ENCODE results near the gene PRRT4.

Gene PRRT4

DNA sequence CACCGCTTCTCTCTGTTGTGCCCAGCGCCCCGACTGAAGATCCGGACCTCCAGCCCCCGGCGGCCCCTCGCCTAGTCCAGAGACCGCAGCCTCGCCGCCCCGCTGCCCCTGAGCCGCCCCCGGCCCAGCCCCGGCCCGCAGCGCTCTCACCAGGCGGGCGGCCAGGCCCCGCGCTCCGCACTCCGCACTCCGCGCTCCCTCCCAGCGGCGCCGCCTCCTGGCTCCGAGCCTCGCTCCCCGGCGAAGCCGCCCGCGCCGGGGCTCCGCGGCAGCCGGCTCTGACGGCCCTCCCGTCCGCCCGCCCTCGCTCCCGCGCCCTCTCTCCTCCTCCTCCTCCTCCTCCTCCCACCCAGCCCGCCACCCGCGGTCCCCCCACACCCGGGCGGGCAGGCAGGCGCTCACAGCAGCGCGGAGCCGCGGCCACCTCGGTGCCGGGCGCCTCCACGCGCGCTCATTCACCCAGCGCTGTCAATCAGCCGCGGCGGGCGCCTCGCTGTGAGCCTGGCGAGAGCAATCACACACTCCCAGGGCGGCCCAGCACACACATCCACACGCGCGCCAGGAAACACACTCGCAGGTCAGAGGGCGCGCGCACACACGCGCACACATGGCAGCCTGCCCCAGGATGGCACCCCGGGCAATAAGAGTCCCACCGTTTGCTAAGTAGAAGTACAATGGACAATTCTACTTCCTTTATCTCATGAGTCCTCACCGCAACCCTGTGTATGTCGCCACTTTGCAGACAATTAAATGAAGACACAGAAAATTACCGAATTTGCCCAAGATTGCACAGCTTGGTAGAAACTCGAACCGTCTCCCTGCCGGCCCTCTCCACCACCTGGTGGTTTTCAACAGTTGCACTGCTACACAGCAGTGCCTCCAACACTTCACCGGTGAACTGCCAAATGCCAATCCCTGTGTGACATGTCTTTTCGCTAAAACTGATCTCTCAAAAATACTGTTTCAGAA is at the start of gene PRRT4:
Gene PRRT4, minus strand, starts transcription at position 280 of the 969 bp plus-strand sequence.
- DNase-seq = peak in 1 of 2 experiments; percentile 78

DNA sequence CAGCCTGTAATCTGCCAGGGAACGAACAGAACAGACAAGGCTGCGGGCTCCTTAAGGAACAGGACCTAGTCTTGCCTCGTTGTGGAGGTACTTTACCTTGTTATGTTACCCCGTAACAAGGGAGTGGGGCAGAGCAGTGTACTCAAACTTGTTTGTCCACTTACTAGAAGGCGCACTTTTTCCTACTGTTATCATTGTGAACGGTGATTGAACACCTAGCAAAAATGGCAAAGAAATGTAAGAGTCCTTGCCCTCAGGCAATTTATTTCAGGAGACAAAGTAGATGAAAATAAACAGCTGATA is 48.9 kb upstream of the PRRT4 start:
- no peak for DNase-seq

DNA sequence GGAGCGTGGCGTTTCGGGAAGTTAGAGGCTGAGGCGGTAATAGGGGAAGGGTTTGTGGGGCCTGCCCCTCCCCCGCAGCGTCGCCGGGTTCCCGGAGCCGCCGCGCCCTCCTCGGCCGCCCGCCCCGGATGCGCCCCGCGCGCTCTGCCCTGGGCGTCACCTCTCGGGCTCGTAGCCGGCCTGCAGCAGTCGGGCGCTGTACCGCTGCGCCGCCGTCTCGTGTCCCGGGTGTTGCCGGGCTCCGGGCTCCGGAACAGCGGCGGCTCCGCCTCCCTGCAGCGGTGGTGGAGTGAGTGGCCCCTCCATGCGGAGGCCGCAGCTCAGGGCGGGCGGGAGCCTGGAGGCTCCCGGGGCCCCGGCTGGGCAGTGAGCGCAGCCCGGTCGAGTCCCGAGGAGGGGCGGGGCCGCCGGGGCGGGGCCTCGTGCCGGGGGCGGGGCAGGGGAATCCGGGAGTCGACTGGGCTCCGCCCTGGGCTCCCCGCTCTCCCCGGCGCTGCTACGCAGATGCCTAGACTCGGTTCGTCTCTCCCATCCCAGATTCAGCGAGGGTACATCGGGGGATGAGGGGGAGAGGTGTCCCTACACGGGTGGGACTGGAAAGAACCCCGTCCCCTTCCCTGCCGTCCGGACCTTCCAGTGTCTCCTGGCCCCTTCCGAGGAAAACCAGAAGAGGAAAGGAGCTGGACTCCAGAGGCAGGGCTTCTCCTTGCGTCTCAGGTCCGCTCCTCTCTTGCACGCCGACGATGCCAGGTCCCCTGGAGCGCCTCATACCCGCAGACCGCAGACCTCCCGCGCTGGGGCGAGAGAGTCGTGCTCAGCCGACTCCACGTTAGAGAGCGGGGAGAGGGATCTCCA is 48.3 kb upstream of the PRRT4 start, which contains the start of gene IMPDH1:
Gene IMPDH1, minus strand, starts transcription at position 387 of the 855 bp plus-strand sequence. Its CDS starts 81 bp downstream, at position 306.
- peak; percentile 65 to 89 for DNase-seq

DNA sequence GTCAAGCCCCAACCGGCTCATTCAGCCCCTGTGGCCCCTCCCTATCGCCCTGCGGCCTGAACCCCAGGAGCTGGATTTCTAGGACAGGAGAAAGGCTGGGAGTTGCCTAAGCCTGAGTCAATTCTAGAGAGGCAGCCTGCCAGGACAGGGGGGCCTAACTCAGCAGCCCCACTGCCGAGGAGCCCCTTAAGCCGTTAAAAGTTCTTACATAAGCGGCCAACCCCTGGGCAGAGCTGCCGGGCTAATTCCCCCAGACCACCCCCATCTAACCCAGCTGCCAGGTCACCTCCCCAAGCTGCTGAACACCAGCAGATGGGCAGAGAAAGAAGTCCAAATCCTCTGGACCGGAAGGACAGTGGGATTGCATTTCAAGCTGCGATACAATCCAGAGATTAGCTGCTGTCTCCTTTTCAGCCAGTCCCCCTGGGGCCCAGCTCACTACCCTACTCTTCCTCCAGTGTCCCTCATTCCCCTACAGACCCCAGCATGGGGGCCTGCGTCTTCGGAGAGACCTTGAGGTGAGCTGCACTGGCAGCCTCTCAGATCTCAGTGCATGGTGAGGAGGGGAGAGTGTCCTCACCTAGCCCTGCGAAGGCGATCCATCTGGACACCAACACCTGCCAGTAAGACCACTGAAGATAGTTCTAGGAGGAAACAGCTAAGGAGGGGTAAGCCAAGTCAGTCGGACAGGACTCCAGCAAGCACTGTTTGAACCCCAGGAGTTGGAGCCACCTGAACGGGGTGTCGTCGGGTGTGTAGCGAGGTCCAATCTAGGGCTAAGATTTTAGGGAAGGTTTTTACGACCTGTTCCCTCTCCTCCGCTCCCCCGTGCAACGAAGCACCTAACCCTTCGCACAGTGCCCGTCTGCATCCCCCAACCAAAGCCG is 47.5 kb upstream of the PRRT4 start:
- DNase-seq = peak in 1 of 2 experiments; percentile 47

DNA sequence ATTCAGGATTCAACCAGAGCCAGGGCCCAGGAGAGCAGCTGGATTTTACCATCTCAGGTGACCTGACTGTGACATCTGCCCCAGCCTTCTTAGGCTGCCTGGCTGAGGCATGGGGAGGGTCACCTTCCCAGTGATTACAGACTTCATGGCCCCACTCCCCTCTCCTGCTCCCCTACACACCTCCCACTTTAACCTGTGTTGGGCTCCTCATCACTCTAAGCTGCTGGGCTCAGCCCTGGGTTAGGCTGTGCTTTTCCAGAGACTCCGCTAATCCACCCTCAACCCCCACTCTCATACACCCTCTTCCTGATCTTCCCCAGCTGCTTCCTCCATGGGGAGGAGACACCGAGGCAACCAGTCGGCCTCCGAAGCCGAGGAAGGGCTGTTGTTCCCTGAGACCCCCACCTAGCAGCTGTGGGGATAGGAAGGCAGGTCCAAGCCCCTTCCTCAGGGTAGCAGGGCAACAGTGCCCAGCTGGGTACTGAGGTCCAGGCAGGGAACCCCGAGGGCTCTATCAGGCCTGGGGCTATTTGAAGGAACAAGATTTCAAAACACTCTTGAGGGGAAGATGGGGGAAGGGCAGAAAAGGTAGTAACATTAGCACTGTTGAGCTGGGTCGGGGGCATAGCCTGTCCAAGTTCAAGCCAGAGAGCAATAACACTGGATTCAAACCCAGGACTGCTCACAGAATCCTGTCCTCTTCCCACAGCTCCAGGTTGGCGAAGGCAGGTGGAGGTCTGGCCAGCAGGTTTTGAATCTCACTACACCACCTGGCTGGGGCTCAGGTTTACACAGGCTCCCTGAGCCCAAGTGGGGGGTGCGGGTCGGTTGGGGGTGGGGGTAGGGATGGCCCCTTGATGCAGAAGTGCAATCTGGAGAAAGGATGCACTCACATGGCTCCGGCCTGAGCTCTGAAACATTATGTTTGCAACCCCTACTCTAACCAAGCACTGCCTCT is 46.5 kb upstream of the PRRT4 start:
- no peak for DNase-seq

DNA sequence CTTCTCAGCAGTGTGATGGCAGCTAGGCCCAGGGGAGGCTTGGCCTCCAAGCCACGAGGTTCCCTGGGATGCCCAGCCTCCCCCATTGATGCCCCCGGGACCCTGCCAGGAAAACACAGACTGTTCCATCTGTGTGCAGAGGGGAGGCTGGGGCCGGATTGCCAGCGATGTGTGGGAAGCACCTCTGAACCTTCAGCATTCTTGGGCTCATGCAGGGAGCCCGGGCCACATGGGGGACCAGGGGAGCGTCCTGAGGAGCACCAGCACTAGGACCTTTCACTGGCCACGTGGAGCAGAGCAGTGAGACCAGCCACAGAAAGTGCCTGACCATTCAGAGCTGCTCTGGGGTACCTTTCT is 45.7 kb upstream of the PRRT4 start:
- no peak for DNase-seq

DNA sequence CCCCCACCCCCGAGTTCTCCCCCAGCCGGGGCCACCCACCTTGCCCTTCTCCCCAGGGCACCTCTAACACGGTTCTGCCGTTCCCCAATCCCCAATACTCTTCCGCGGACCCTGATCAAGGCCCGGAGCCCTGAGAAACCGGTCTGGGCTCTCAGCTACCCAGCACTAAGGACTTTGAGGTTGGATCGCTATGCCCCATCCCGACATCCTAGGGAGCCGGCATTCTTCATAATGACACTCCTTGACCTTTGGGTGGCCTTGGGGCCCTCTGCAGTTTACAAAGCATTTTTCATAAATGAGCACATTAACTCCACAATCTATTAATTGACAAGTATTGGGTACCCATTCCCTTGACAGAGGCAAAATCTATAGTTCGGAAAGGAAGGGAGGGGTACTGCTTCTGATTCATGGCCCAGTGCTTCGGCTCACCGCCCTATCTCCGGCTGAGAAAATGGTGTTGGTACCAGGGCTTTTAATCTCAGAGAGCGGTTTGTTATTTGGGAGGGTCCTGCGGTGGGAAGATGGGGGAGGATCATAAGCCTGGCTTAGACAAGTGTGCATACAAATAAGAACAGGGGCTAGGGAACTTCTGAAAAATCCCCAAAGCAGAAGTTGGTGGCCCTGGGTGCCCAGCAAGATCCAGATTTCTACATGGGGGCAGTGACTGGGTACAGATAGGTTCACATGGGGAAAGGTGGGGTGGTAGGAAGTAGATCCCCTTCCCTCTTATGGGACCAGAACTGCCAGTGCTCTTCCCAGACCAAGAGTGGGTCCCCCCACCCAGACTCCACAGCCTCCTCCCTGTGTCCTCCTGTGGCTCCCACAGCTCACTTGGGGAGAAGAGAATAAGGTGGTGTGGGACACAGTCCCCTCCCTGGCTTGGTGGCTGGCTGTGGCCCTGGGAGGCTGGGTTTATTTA is 45.1 kb upstream of the PRRT4 start:
- peak in 1 of 2 experiments; percentile 62 for DNase-seq

DNA sequence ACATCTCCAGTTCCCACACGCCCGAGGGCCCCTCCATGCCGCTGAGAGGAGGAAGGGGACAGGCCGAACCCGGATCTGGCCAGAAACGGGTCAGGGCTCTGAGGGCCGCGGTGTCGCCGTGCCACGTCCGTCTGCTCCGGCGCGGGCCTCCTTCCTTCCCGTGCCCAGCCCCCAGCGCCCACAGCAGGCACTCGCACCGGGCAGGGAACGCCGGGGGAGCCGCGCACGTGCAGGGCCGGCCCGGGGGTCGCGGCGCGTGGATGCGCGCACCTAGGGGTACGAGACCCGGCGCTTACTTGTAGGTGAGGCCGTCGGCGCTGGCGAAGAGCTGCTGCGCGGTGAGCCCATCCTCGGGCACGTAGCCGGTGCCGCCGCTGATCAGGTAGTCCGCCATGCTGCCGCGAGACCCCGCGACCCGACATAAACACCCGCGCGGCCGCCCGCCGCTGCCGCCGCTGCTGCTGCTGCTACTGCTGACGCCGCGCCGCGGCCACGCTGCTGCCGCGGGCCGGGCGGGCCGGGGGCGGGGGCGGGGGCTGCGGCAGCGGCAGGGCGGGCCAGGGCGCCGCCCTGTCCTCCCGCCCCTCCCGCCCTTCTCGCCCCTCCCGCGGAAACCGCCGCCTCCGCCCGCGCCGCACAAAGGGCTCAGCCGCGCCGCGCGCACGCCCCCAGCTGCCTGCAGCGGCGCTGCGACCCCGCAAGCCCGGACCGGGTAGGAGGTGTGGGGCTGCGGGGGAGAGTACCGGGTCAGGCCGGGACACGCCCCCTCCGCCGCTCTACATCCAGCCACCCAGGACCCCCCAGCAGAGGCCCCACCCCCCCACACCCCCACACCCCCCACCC is 44.2 kb upstream of the PRRT4 start:
- DNase-seq = peak in 1 of 2 experiments; percentile 80

DNA sequence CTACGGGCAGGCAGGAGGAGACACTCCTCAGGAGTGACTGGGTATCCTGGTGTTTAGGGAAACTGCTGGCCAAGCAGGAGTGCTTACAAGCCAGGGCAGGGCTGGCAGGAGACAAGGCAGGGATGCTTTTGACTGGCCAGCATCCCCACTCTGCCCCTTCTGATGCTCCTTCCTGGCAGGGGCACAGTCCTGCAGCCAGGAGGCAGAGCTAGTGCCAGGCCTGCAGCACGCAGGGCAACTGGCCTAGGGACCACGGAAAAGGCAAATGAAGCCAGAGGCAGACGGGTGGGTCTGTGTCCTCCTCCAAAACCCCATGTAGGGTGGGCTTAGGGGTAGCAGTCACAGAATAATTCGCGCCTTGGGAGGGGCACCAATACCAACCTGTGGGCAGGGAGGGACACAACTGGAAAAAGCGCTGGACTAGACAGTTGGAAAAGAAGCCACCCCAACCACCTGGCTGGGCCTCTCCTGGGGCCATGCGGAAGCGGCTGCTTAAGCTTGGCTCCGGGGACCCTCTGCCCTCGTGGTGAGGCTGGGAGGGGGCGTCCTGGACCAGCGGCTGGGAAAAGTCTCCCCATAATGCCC is 43.5 kb upstream of the PRRT4 start:
- peak in 1 of 2 experiments; percentile 72 for DNase-seq

DNA sequence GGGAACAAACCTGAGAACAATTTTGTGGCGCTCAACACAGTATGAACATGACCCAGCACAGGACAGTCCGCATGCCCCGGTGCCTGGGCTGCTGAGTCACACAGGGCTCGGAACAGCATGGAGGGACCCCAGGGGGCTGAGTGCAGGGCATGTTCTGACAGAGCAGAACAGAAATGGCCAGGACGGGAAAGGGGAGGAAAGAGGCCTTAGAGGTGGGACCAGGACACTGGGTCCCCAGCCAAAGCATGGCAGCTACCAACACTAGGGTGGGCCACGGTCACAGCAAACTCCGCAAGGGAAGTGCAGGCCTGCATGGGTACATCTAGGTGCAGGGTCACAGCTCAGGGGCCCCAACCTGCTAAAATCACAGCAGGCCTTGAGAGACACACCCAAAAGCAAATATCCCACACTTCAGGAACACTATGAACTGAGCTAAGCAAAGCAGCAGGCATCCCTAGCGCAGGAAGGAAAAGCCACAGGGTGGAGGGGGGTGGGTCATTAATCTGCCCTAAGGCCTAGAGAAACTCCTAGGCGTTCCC is 42.7 kb upstream of the PRRT4 start:
- peak in 1 of 2 experiments; percentile 34 for DNase-seq

DNA sequence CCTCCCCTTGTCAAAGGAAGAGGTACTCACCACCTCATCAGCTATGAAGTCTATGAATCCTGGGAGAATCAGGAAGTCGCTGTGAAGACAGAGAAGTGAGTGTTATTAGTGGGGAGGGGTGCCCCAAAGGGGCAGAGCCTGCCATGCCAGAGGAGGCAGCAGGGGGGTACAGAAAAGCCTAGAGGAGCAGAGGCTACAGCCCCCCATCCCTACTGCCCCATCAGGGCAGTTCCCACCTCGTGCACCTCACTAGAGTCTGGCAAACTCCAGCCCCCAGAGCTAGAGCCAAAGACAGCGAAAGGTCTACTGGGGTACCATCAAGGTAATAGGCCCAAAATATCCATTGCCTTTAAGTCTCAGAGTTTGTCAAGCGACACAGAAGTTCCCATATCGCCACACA is 42.2 kb upstream of the PRRT4 start:
- DNase-seq = no peak

DNA sequence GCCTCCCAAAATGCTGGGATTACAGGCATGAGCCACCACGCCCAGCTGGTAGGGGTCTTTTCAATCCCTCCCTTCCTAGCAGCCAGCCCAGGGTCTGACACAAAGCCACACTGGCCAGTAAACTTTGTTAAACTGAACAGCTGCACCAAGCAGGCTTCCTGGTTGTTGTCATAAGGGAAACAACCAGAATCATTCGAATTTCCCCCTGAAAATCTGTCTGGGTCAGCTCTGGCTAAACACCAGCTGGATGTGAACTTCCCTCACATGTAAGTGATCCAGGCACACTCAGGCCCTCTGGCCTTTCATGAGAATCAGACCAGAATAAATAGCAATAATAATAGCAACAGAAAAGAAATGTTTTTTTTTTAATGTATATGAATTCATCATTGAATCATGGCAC is 40.9 kb upstream of the PRRT4 start:
- DNase-seq = no peak

DNA sequence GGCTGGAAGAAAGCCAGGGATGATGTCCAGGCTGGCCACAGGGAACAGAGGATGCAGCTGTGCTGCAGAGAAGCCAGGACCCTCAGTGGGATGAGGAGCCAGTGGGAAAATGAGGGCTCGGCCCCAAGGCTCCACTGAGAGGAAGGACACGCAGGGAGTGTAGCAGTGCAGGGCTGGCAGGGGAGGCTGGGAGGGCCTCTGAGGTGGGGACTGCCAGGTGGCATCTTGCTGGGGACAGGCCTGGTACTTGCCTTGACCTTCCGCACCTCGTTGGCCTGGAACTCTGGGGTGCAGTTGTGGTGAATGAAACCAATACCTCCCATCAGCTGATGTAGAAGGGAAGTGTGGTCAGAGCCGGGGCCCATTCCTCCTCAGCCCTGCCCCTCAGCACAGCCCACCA is 39.1 kb upstream of the PRRT4 start:
- no peak for DNase-seq

DNA sequence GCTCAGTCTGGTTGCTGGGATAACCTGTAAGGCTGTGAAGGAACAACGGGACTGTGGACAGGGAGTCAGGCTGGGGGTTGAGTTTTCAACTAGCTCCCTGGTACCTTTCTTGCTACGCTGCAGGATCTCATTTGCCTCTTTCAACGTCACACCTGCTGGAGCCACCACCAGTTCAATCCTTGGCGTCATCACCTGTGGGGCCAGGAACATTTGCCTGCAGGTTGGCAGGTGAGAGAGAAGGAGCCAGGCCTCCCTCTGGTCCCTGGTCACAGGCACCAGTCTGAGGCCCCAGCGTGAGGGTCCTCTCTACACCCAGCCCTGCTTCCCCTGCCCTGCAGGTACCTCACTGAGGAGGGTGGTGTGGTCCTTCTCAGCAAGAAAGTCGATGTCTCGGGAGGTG is 38.5 kb upstream of the PRRT4 start:
- DNase-seq = peak in 1 of 2 experiments; percentile 46

DNA sequence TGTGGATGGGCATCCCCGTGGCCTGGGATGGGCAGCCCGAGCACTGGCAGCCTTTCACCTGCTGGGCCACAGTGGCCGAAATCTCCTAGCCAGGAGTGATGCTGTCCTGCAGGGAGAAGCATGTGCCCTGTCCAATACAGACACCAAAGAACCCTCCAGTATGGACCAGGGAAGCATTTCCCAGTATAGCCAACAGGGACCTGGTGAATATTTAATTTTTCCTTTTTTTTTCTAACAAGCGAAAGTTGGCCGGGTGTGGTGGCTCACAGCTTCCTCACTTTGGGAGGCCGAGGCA is 37.3 kb upstream of the PRRT4 start:
- no peak for DNase-seq

DNA sequence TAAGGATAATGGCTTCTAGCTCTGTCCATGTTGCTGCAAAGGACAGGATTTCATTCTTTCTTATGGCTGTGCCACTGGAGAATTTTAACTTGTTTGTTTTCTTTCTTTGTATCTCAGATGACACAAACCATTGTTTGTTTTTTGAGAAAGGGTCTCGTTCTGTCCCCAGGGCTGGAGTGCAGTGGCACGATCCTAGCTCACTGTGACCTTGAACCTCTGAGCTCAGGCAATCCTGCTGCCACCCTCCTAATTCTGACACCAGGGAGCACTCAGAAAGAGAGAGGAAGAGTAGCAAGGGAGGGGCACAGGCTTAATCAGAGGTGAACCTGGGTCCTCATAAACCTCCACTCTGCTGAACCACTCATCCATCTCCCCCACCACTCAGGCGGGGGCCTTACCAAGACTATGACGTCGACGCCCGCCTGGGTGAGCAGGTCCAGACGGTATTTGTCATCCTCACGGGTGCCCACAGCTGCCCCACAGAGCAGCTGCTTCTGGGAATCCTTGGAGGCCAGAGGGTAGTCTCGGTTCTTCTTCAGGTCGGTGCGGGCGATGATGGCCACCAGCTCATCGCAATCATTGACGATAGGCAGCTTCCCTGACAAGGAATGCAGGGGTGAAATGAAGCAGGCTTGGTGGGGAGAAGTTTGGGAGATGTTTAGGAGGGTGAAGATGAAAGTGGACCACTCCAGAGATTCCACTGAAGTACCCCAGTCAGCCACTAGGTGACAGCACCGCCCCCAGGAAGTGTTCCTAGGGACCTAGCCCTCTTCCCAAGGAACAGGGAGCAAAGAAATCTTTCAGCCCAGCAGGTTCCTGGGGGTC is 36.7 kb upstream of the PRRT4 start:
- DNase-seq = peak in 1 of 2 experiments; percentile 69

DNA sequence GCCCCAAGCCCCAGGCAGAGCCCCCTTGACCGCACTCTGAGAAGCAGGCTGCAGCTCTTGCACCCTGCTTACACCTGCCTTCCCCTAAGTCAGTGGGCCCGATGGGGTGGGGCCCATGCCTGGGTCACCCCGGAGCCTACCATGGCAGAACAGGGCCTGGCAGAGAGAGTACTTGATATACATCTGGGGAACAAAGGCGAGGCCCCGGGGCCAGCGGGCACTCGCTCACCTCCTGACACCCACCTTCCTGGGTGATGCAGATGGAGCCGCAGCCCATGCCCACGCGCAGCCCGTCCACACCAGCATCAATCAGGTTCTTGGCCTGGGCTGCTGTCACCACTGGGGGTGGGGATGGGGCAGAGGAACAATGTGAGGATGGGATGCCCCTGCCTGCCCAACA is 34.9 kb upstream of the PRRT4 start:
- DNase-seq = no peak

DNA sequence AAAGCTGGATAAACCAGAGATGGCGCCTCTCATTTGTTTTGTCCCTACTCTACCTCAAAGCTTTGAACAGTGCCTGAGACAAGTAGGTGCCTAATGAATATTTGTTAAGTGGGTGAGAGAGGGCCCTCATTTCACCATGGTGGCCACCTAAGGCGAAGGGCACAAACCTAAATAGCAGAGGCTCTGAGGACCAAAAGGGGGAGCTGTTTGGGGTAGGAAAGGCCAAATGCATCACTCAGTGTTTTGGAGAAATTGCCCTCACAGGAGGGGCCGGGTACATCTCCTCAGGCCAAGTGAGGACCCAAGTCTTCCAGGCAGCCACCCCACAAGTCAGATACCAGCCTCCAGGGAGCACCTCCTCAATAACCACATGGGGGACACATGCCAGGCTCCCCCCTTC is 34.3 kb upstream of the PRRT4 start:
- DNase-seq = no peak
